Posterior cingulate gyrus (tissue), 11 donors: ENCODE measurements around the gene COG8.
A peak's percentile ranks its signal among the peaks of the same experiment; 100 is the strongest.

Source experiments
- DNase-seq, 10 donors: peaks; one replicate each; pipeline versions ENCODE4 v3.0.0 to v3.0.0-alpha.2; 2020 to 2021; ENCODE audit warnings: mixed read lengths in 3 of 10
- intact Hi-C: fragments of 100-400 bp; cut with DNase I; formaldehyde crosslinking; loops from one replicate; pipeline ENCODE4 v1.15.1; 2023

The COG8 gene

GRCh38 chr16:69349536-69349935 lies 10.2 kb upstream of the COG8 start:
- no peak for DNase-seq
- intact Hi-C loops = no loop called here

DNA sequence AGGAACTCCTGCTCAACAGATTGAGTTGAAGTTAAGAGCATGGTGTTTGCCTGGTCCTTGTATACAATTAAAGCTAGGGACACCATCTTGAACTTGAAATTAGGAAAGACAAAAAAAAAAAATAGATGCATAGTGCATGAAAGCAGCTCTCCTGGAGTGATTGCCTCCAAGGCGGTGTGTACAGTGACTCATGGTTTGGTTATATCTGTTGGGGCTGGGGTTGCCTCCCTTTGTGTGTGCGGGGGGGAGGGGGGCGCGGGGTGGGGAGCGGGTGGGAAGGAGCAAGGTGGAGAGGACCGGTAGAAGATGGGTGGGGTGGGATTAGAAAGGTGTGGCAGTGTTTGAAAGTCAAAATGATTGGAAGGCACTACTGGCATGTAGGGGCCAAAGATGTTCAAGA lies 8.9 kb upstream of the COG8 start:
- DNase-seq = no peak
- intact Hi-C loops = no loop called here

- intact Hi-C loops = no loop called here
- no peak for DNase-seq
These were observed 7.3 kb upstream of the COG8 start for GRCh38 chr16:69346683-69347082.

GRCh38 chr16:69345923-69346322 lies 6.6 kb upstream of the COG8 start:
- intact Hi-C loops = no loop called here
- no peak for DNase-seq

GRCh38 chr16:69344171-69344570 lies 4.8 kb upstream of the COG8 start:
- intact Hi-C loops = no loop called here
- no peak for DNase-seq

GRCh38 chr16:69340095-69340644 lies 806 bp upstream of the COG8 start:
- intact Hi-C loops = no loop called here
- DNase-seq = no peak

DNA sequence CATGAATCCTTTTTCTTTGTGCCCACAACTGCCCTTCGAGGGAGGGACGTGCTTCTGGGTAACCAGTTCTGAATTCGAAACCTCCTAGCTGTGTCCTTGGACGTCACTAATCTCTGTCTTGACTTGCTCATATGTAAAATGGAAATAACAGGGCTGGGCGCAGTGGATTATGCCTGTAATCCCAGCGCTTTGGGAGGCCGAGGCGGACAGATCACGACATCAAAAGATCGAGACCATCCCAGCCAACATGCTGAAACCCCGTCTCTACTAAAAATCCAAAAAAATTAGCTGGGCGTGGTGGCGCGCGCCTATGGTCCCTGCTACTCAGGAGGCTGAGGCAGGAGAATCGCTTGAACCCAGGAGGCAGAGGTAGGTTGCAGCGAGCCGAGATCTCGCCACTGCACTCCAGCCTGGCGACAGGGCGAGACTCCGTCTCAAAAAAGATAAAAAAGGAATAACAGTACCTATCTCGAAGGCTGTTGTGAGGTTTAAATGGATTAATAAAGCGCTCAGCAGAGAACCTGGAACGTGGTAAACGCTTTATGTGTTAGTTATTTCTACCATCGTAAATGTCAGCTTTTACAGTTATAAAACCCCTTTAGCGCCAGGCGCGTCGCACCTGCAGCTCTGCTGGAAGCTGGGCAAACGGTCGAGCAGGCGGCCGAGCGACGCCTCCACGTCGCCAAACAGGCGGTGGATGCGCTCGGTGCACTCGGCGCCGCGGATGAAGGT lies 641 bp downstream of the COG8 start:
- peak in 6 of 10 donors; percentile 44 to 92 (median 75) for DNase-seq
- intact Hi-C loops = loop anchor here (1.0 kb wide), 3 partner anchors 8 to 47 kb away; partner anchors contain the start of genes PDF and VPS4A

- intact Hi-C loops = no loop called here
- DNase-seq = peak in 1 of 10 donors; percentile 22
These were observed 4.7 kb downstream of the COG8 start for GRCh38 chr16:69334696-69335095.

GRCh38 chr16:69330286-69331109 lies 8.9 kb downstream of the COG8 start, which contains the start of gene PDF:
TSS of gene PDF (minus strand) at chr16:69330588. CDS start at chr16:69330570, 18 bp downstream.
- intact Hi-C loops = loop anchor here (1.0 kb wide), 1 partner anchor 9 kb away; the partner anchor contains the start of genes COG8 and NIP7
- DNase-seq = peak; percentile 86 to 99 (median 94)

DNA sequence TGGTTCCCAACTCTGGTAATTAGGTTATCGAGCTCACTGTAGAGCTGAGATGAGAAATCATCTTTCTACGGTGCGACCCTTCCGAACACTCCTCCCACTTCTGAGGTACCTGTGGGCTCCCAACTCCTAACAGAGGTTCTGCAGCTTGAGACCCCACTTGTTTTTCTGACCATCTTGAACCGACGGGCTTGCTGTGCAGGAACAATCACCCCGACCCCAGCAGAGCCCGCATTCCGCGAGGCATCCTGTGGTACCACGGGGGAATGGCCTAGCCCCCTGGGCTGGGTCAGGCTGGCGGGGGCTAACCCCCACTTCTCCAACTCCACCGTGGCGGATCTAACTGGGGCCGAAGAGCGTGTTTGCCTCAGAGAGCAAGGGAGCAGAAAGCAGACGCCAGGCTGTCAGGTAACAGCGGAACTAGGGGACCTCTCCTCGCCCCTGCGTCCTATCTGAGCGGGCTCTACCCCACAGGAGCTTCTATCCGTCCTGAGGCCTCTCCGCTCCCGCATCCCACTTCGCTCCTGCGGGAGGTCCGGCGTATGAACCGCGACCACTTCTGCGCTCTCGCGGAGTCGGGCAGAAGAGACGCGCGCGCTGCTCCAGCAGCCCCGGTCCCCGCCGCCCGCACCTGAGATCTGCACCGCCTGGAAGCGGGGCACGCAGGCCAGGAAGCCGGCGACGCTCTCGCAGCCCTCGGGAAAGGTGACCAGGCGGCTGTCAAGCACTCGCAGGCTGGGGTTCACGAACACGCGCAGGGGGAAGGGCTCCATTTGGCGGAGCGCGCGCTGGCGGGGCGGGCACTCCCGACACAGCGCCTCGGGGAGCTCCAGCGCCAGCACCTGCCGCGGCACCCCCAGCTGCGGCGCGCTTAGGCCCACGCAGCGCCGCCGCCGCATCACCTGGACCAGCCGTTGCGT lies 9.7 kb downstream of the COG8 start:
- intact Hi-C loops = loop anchor here (1.0 kb wide), 1 partner anchor 10 kb away; the partner anchor contains the start of genes COG8 and NIP7
- peak in 6 of 10 donors; percentile 14 to 91 (median 52) for DNase-seq

DNA sequence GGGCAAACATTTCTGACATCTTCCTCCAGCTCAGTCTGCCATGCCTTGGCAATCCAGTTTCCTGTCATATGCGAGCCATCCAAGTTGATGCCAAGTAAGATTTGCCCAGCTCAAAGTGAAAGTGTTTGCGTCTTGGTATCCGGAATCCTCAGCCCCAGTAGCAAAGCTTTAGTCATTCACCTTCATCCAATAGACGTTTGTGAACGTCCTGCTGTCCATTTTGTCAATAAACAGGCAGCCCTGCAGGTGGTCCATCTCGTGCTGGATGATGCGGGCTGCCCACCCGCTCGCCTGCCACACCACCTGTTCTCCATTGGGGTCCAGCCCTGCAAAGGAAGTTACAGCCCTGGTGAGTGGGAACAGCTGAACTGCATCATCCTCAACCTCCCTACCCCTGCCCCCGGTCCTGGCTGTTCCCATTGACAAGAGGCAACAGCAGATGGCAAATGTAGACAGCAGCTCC lies 10.5 kb downstream of the COG8 start:
- intact Hi-C loops = no loop called here
- DNase-seq = peak in 2 of 10 donors; percentile 15 to 52

DNA sequence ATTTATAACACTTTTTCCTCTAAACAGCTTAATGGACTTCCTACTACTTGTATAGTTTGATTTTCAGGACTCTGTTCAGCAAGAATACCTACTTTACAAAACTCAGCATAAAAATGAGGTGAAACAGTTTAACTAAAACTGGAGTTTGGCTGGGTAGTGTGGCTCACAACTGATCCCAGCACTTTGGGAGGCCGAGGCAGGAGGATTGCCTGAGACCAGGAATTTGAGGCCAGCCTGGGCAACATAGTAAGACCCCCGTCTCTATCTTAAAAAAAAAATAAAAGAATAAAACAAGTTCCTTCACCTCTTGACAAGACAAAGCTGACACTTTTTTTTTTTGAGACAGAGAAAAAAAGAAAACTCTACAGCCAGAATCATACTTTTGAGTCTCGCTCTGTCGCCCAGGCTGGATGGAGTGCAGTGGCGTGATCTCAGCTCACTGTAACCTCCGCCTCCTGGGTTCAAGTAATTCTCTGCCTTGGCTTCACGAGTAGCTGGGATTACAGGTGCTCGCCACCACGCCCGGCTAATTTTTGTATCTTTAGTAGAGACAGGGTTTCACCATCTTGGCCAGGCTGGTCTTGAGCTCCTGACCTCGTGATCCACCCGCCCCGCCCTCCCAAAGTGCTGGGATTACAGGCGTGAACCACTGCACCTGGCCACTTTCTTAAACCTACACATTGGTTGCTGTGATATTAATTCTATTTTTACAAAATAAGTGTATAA lies 11.6 kb downstream of the COG8 start:
- intact Hi-C loops = no loop called here
- peak in 1 of 10 donors; percentile 35 for DNase-seq

DNA sequence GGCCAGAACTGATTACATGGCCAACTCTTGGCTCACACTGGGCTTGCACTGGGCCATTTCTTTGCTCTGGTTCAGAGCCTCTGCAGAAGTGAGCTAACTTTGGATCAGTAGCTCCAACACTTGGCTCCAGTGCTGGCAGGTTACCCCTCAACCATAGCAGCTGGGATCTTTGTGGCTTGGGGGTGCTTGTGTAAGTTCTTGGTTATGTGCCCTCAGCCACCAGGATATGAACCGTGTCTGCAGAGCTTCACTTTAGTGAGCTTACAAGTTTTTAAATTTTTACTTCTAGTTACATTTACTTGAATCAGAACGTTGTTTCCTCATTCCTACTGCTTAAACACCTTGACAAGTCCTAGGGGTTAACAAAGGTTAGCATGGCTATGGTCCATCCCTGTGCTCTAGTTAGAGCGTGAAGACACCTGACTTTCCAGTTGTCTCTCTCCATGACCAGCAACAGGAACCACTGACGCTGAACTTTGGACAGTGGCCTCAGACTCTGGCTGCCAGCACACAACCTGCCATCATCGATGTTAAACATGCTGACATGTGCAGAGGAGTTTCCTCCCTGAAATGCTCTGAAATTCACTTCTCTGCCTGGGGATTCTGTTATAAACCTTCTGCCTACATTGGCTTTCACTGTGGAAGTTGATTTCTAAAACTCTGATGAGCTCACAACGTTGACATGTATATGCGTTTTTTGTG lies 13.0 kb downstream of the COG8 start:
- no peak for DNase-seq
- intact Hi-C loops = no loop called here

- peak in 1 of 10 donors; percentile 73 for DNase-seq
- intact Hi-C loops = no loop called here
These were observed 13.6 kb downstream of the COG8 start for GRCh38 chr16:69325784-69326171.

- DNase-seq = peak in 1 of 10 donors; percentile 30
- intact Hi-C loops = no loop called here
These were observed 14.6 kb downstream of the COG8 start for GRCh38 chr16:69324585-69325253.

DNA sequence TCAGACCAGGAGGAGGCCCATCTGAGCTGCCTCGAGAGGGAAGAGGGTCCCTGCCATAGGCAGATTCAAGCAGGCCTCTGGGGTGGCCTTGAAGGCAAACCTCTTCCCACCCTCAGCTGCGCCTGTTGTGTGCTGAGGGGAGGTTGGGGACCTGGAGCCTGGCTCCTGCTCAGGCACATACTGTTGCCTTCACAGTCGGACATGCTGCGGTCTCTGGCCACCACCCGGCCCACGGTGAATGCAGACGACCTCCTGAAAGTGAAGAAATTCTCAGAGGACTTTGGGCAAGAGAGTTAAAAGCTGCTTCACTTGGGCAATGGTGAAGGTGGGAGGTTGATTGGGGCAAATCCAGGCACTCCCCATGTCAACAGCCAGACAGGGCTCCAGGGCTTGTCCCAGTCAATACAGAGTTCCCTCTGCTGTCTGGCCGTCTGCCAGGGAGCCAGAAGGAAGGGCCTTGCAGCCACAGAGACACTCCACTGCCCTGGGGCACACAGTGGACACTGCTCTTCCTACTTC lies 15.3 kb downstream of the COG8 start:
- intact Hi-C loops = no loop called here
- peak in 5 of 10 donors; percentile 32 to 93 (median 53) for DNase-seq

DNA sequence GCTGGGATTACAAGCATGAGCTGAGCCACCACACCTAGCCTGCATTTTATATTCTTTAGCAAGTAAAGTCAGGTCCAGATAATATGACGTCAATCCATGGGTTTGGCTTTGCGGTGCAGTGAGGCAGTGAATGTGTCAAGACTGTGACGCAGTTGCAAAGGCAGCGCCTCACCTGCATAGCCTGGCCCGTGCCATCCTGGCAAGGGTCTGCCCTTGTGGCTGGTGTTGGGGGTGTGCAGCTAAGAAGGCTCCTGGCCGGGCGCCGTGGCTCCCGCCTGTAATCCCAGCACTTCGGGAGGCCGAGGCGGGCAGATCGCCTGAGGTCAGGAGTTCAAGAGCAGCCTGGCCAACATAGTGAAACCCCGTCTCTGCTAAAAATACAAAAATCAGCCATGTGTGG lies 15.9 kb downstream of the COG8 start:
- intact Hi-C loops = no loop called here
- peak in 2 of 10 donors; percentile 78 for DNase-seq

DNA sequence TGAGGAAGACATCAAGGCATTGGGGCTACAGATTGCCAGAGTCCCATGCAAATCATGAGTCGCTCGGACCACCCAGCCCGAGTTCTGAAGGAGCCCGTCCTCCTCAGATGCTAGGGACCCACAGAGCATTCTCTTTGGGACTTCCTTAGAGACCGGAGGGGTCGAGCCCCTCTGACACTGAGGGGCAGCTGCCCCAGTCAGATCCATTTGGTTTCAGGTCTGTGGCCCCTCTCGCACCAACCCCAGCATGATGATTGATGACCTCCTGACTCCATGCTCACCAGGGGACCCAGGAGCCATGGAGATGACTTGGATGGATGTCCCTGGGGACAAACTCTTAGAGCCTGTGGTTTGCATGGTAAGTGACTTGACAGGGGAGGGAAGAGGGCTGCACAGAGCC lies 17.0 kb downstream of the COG8 start:
- intact Hi-C loops = no loop called here
- DNase-seq = peak in 1 of 10 donors; percentile 39
